Brain microvascular endothelial cell (primary cell): ENCODE measurements around the gene CADPS.

Experiments used
- DNase-seq: peaks from one replicate; pipeline ENCODE4 v3.0.0-alpha.2; 2020
- H3K27ac ChIP-seq: fragments of 250-450 bp; sonication (Bioruptor Pico); 2 replicates; pipeline ENCODE4 v1.5.1; 2020; ENCODE audit warnings: mild to moderate bottlenecking, moderate library complexity
- H3K27me3 ChIP-seq: fragments of 250-450 bp; sonication (Bioruptor Pico); replicated peaks from 2 replicates; pipeline ENCODE4 v1.5.1; 2020; ENCODE audit warnings: mild to moderate bottlenecking
- H3K36me3 ChIP-seq: fragments of 250-450 bp; sonication (Bioruptor Pico); replicated peaks from 2 replicates; pipeline ENCODE4 v1.5.1; 2020; ENCODE audit warnings: mild to moderate bottlenecking
- H3K4me3 ChIP-seq: 2 replicates; pipeline ENCODE4 v1.5.1; 2011; ENCODE audit warnings: low read depth, mild to moderate bottlenecking, control low read depth, low read length, moderate library complexity
- CTCF ChIP-seq: IDR thresholded peaks from 2 replicates; pipeline ENCODE4 v1.5.1; 2011; ENCODE audit warnings: low read depth, mild to moderate bottlenecking, moderate library complexity, low read length, control low read depth, inconsistent platforms; ENCODE audit errors: missing control alignments
- in situ Hi-C: cut with HindIII; loops from 2 replicates; pipeline ENCODE4 v1.10.0; 2017; ENCODE audit warnings: low sequenced_read_pairs, low pct_ligation_motif_present

Gene CADPS

GRCh38 chr3:62830727-62831322 lies 44.4 kb downstream of the CADPS start:
- in situ Hi-C loops: no loop called here
- H3K27me3 ChIP-seq: no peaks in the 10 kb centered on the region
- H3K27ac ChIP-seq: no peak overlapping the region
- TF ChIP-seq CTCF: no peak
- no peak overlapping the region for H3K4me3 ChIP-seq
- DNase-seq: no peak
- H3K36me3 ChIP-seq: no peaks in the 10 kb centered on the region

GRCh38 chr3:62827550-62827949 lies 47.7 kb downstream of the CADPS start:
- Histone ChIP-seq H3K36me3 (no peaks in the 10 kb centered on the region), H3K27me3 (no peaks in the 10 kb centered on the region), H3K27ac (no peak overlapping the region), H3K4me3 (no peak overlapping the region)
- no peak for DNase-seq
- in situ Hi-C loops: no loop called here
- no peak for TF ChIP-seq CTCF

GRCh38 chr3:62824965-62825592 lies 50.1 kb downstream of the CADPS start:
- no peak overlapping the region for H3K27ac ChIP-seq
- in situ Hi-C loops: no loop called here
- no peaks in the 10 kb centered on the region for H3K36me3 ChIP-seq
- TF ChIP-seq CTCF: no peak
- no peaks in the 10 kb centered on the region for H3K27me3 ChIP-seq
- DNase-seq: no peak
- H3K4me3 ChIP-seq: no peak overlapping the region

- no peaks in the 10 kb centered on the region for H3K36me3 ChIP-seq
- no peak overlapping the region for H3K4me3 ChIP-seq
- H3K27ac ChIP-seq: no peak overlapping the region
- TF ChIP-seq CTCF: no peak
- no peaks in the 10 kb centered on the region for H3K27me3 ChIP-seq
- in situ Hi-C loops: no loop called here
- DNase-seq: no peak
These were observed 51.7 kb downstream of the CADPS start for GRCh38 chr3:62823461-62824050.

- Histone ChIP-seq H3K27me3 (no peaks in the 10 kb centered on the region), H3K4me3 (no peak overlapping the region), H3K36me3 (no peaks in the 10 kb centered on the region), H3K27ac (no peak overlapping the region)
- no peak for DNase-seq
- in situ Hi-C loops: no loop called here
- TF ChIP-seq CTCF: no peak
These were observed 52.3 kb downstream of the CADPS start for GRCh38 chr3:62822905-62823304.
